Activated CD8-positive, alpha-beta T cell treated with anti-CD3 and anti-CD28 coated beads for 36 hours (primary cell): Measurements from ENCODE around the gene RAPGEF1. TPM values are rescaled to one million over a fixed set of nuclear protein-coding genes. Genes with fewer than 3 reads are reported as not detected.
A peak's percentile ranks its signal among the peaks of the same experiment; 100 is the strongest.

Experiments
- ATAC-seq: fragments of 200-7000 bp; cut with Tn5 transposase; one replicate; pipeline ENCODE4 v1.10.0; 2021; ENCODE audit warnings: mild to moderate bottlenecking, moderate library complexity
- CTCF ChIA-PET: fragments of 350-600 bp; sonication (Branson Sonifier 250); formaldehyde crosslinking; loops from one replicate; lab custom pipeline; 2021; ENCODE audit warnings: antibody characterized with exemption; lab: Charles Lee
- POLR2A ChIA-PET: fragments of 350-600 bp; sonication (Branson Sonifier 250); formaldehyde crosslinking; loops from one replicate; lab custom pipeline; 2021; ENCODE audit warnings: antibody characterized with exemption; lab: Charles Lee
- DNase-seq: peaks from one replicate; pipeline ENCODE4 v3.0.0-alpha.2; 2020
- H3K27ac Mint-ChIP-seq: one replicate; pipeline ENCODE4 v1.8.0; 2021; ENCODE audit warnings: mild to moderate bottlenecking, mixed read lengths
- H3K27me3 Mint-ChIP-seq: one replicate; pipeline ENCODE4 v1.8.0; 2021; ENCODE audit warnings: mixed read lengths
- H3K36me3 Mint-ChIP-seq: one replicate; pipeline ENCODE4 v1.8.0; 2021; ENCODE audit warnings: low read depth, mixed read lengths
- H3K4me1 Mint-ChIP-seq: one replicate; pipeline ENCODE4 v1.8.0; 2021; ENCODE audit warnings: low read depth, mixed read lengths
- H3K4me3 Mint-ChIP-seq: one replicate; pipeline ENCODE4 v1.8.0; 2021; ENCODE audit warnings: mild to moderate bottlenecking, moderate library complexity, mixed read lengths
- H3K9me3 Mint-ChIP-seq: one replicate; pipeline ENCODE4 v1.8.0; 2021; ENCODE audit warnings: mixed read lengths
- intact Hi-C: fragments of 100-400 bp; cut with micrococcal nuclease; formaldehyde crosslinking; loops from one replicate; pipeline ENCODE4 v1.10.0; 2022
- total RNA-seq, 2 experiments: library from RNA; stranded (reverse); gene quantifications; one replicate each; pipeline ENCODE4 v1.2.3, GENCODE V29; 2021
- TF ChIP-seq, protein P1 (sequence below): fragments of 200-600 bp; IDR thresholded peaks from one replicate; pipeline ENCODE4 v1.8.0; 2022; ENCODE audit warnings: antibody characterized with exemption, mild to moderate bottlenecking

Gene RAPGEF1
- total RNA-seq, 2 experiments from 2014 or later = 84.5 to 85.2 TPM

DNA sequence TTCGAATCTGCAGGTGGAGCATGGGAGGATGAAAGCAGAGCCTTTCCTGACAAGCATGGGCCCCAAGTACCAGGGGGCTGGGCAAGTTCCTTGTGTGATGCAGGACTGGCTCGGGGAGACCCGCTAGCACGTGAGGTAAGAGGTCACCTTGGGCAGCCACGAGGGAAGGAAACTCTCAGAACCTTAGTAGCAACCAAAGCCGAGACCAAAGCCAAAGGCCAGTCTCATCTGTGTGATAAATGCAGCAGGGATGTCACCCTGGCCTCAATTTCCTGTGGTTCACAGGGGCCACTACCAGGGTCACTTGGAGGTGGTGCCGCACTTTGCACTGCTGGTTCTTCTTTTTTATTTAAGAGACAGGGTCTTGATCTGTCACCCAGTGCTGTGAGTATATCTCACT is 155.0 kb downstream of the RAPGEF1 start:
- ChIA-PET POLR2A (interaction anchor here (0.7 to 1.1 kb wide), 3 partner anchors 14 to 148 kb away, joined by 3 to 4 read pairs (median 3); no protein-coding TSS in a partner anchor), CTCF (interaction anchor here (1.2 to 2.1 kb wide), 3 partner anchors 154 to 159 kb away, joined by 3 to 7 read pairs (median 3); partner anchors contain the start of gene RAPGEF1)
- intact Hi-C loops = no loop called here
- Mint-ChIP-seq H3K27me3 (no peaks in the 10 kb centered on the region), H3K9me3 (no peaks in the 10 kb centered on the region), H3K4me3 (no peak overlapping the region), H3K4me1 (peaks cover 30% of the 10 kb centered on the region), H3K36me3 (peaks cover 27% of the 10 kb centered on the region), H3K27ac (peak overlapping the region; percentile 89)
- peak; percentile 45 for DNase-seq
- TF ChIP-seq, protein P1, sequence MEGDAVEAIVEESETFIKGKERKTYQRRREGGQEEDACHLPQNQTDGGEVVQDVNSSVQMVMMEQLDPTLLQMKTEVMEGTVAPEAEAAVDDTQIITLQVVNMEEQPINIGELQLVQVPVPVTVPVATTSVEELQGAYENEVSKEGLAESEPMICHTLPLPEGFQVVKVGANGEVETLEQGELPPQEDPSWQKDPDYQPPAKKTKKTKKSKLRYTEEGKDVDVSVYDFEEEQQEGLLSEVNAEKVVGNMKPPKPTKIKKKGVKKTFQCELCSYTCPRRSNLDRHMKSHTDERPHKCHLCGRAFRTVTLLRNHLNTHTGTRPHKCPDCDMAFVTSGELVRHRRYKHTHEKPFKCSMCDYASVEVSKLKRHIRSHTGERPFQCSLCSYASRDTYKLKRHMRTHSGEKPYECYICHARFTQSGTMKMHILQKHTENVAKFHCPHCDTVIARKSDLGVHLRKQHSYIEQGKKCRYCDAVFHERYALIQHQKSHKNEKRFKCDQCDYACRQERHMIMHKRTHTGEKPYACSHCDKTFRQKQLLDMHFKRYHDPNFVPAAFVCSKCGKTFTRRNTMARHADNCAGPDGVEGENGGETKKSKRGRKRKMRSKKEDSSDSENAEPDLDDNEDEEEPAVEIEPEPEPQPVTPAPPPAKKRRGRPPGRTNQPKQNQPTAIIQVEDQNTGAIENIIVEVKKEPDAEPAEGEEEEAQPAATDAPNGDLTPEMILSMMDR = no peak
- peak; percentile 18 for ATAC-seq

DNA sequence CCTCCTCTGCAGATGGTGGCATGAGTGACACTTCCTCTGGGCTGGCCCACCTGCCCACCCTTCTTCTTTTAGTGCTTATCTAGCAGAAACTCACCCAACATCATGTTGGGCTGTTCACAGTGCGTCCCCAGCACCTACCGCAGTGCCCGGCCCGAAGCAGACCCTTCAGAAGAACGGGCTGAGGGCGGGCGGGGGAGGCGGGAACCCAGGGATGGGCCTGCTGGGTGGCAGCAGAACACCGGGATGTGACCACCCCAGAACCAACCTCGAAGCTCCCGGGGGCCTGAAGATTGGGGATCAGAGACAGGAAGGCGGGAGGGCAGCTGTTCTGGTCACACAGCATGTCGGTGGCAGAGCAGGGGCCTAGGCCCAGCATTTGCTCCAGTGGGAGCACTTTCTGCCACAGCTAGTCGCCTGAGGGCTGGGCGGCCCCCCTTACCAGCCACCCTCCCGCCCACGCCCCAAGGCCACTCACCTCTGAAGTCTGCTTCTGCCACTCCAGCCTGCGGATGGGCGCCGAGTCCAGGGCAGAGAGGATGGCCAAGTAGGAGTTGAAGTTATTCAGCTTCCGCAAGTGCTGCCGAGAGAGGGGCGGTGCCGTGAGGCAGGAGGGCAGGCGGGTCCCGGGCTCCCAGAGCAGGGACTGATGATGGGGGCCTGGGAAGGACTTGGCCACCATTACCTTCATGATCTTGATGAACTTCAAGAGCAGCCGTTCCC is 155.9 kb downstream of the RAPGEF1 start:
- peaks cover 32% of the 10 kb centered on the region for H3K36me3 Mint-ChIP-seq
- ATAC-seq (no peak), DNase-seq (no peak)
- peaks cover 36% of the 10 kb centered on the region for H3K4me1 Mint-ChIP-seq
- intact Hi-C loops = no loop called here
- peak overlapping the region; percentile 70 for H3K27ac Mint-ChIP-seq
- H3K27me3 Mint-ChIP-seq = no peaks in the 10 kb centered on the region
- TF ChIP-seq, protein P1 = no peak
- H3K9me3 Mint-ChIP-seq = no peaks in the 10 kb centered on the region
- ChIA-PET POLR2A (interaction anchor here (1.1 kb wide), 1 partner anchor 13 kb away, joined by 3 read pairs; no protein-coding TSS in a partner anchor), CTCF (interaction anchor here (2.1 kb wide), 1 partner anchor 156 kb away, joined by 7 read pairs; the partner anchor contains the start of gene RAPGEF1)
- H3K4me3 Mint-ChIP-seq = no peak overlapping the region

DNA sequence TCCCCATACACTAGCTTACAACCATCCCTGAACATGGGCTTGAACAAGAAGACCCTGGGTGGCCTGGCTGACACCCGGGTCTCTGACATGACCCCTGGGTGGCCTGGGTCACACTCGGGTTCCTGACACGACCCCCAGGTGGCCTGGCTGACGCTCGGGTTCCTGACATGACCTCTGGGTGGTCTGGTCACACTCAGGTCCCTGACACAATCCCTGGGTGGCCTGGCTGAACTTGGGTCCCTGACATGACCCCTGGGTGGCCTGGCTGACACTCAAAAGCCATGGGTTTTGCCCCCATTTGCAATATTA is 156.6 kb downstream of the RAPGEF1 start:
- DNase-seq (no peak), ATAC-seq (no peak)
- ChIA-PET CTCF (no interaction called here), POLR2A (no interaction called here)
- intact Hi-C loops = no loop called here
- Mint-ChIP-seq H3K4me1 (peaks cover 43% of the 10 kb centered on the region), H3K27ac (no peak overlapping the region), H3K9me3 (no peaks in the 10 kb centered on the region), H3K36me3 (peaks cover 37% of the 10 kb centered on the region), H3K4me3 (no peak overlapping the region), H3K27me3 (no peaks in the 10 kb centered on the region)
- TF ChIP-seq, protein P1 = no peak

DNA sequence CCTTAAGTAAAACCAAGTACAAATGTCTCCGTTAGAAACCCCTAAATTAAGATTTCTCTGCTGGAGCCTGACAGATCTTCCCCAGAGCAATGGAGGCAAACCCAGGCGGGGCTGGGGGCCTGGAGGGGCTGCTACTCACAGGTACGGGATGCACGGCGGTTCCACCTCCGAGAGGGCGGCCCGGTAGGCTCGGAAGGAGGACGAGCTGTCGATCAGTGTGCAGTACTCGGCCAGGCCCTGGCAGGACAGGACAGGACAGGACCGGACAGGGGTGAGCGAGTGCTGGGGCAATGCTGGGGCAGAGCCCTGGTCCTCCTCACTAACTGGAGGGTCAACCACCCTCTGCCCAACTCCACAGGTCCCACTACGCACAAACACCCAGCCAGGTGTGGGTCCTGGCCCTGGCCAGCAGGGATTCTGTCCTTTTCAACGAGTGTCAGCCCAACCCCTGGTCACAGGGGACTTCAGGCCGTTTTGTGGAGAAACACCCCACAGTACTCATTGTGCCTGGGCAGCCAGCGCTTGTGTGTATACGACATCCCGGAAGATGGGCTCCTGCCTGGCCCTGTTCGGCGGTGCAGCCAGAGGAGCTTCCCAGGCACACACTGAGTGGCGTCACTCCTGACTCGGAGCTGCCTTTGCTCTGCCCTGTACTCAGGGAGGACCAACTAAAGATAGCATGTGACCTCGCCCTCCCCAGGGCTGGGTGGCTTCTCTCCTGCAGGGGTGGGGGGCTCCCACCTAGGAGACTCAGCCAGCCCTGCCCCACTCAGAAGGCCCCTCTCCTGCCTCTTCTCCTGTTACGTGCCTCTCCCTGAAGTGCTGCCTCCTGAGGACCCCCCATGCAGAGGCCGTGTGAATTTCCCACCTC is 157.2 kb downstream of the RAPGEF1 start:
- CTCF ChIA-PET = no interaction called here
- intact Hi-C loops = no loop called here
- Mint-ChIP-seq H3K9me3 (no peaks in the 10 kb centered on the region), H3K4me3 (no peak overlapping the region), H3K27ac (no peak overlapping the region), H3K27me3 (no peaks in the 10 kb centered on the region), H3K4me1 (peaks cover 49% of the 10 kb centered on the region), H3K36me3 (peaks cover 42% of the 10 kb centered on the region)
- DNase-seq (no peak), ATAC-seq (no peak)
- TF ChIP-seq, protein P1 = no peak
- POLR2A ChIA-PET = no interaction called here
